HG02798 (cell line): Measurements from ENCODE around the gene PPFIBP2.
A peak's percentile ranks its signal among the peaks of the same experiment; 100 is the strongest.

Experiments
- ATAC-seq: cut with Tn5 transposase; IDR thresholded peaks from one replicate; pipeline ENCODE4 v1.9.1; 2021; ENCODE audit warnings: mild to moderate bottlenecking; ENCODE audit not compliant: unreplicated experiment, poor library complexity

PPFIBP2 gene

GRCh38 chr11:7675631-7676030 lies 161.8 kb downstream of the PPFIBP2 start:
- ATAC-seq = no peak

- no peak for ATAC-seq
These were observed 163.3 kb downstream of the PPFIBP2 start for GRCh38 chr11:7677071-7677470.

- ATAC-seq = no peak
These were observed 164.0 kb downstream of the PPFIBP2 start for GRCh38 chr11:7677796-7678201.

DNA sequence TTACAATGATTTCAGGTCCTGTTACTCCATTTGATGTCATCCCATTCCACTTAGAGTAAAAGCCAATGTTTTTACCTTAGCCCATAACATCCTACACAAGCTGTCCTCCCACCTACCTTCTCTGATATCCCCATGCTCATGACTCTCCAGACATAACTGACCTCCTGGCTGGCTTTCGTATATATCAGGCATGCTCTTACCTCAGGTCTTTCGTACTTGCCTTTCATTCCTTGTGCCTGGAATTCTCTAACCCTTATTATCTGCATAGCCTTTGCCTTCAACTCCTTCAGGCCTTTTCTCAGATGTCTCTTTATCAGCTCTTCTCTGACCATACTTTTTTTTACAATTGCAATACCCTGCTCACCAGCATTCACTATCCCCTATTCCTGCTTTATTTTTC lies 169.8 kb downstream of the PPFIBP2 start:
- no peak for ATAC-seq

- no peak for ATAC-seq
These were observed 173.0 kb downstream of the PPFIBP2 start for GRCh38 chr11:7686761-7687160.

DNA sequence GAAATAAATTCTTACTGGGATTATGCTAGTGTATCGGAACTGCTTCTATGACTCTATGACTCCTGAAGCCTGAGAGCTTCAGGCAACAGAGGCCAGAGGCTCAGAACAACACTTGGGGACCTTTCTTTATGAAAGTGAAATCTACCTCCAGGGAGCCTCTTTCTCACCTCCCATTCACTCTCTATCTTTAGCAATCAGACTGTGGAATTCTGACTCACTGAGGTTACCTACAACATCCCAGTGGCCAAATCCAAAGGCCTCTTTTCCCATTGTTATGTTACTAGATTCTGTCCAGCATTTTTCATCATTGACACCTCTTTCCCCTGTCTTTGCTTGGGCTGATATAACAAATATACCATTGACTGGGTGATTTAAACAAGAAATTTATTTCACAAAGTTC lies 173.6 kb downstream of the PPFIBP2 start:
- no peak for ATAC-seq

- peak; percentile 58 for ATAC-seq
These were observed 174.5 kb downstream of the PPFIBP2 start for GRCh38 chr11:7688238-7688826.

- ATAC-seq = no peak
These were observed 175.4 kb downstream of the PPFIBP2 start for GRCh38 chr11:7689239-7689638.

- no peak for ATAC-seq
These were observed 176.8 kb downstream of the PPFIBP2 start for GRCh38 chr11:7690648-7691047.

DNA sequence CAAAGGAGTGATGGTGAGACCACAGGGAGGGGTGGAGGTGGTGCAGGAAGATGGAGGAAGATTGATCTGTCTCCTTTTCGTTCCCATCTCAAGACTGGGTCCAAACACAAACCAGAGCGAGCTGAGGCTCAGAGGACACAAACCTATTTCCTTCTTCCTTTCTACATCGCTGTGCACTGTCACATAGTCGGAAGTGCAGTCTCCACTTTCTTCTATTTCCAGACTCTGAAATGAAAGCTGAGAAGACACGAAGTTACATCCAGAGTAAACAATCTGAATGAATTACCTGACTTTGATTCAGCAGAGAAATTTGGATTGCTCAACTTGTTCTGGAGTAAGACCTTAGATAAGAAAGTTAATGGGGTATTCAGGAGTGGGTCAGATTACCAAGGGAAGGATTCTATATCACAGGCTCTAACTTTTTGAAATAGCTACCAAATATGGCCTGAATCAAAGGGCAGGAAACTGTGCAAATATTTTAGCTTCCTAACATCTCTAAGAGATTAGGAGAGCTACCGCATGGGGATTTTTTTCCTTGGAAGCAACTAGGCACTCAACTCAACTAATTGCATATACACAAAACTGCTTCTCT lies 178.1 kb downstream of the PPFIBP2 start:
- no peak for ATAC-seq

GRCh38 chr11:7692426-7692825 lies 178.6 kb downstream of the PPFIBP2 start:
- ATAC-seq = no peak

GRCh38 chr11:7694235-7694634 lies 180.4 kb downstream of the PPFIBP2 start:
- no peak for ATAC-seq

DNA sequence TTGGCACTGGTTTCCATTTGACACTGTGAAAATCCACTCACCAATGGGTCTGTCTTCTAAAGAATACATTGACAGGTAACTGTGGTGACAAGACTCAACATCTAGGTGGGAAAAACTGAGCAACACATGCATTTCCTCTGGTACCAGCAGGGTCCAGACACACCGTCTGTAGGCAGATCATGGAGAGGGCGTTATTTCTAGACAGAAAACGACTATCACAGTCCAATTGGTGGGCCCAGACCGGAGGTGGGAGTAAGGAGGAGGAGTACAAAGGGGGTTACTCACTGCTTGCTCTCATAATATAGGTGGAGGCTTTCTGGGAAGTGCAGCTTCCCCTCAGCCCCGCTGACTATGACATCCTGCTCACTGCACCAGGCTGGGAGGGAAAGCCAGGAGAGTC lies 182.6 kb downstream of the PPFIBP2 start:
- ATAC-seq = no peak
